ENCODE measurements around the gene TMEM259. TPM values are rescaled to one million over a fixed set of nuclear protein-coding genes. Genes with fewer than 3 reads are reported as not detected.
A peak's percentile ranks its signal among the peaks of the same experiment; 100 is the strongest.

The TMEM259 gene
- total RNA-seq, 1 experiment from 2014 or later = 171 TPM

DNA sequence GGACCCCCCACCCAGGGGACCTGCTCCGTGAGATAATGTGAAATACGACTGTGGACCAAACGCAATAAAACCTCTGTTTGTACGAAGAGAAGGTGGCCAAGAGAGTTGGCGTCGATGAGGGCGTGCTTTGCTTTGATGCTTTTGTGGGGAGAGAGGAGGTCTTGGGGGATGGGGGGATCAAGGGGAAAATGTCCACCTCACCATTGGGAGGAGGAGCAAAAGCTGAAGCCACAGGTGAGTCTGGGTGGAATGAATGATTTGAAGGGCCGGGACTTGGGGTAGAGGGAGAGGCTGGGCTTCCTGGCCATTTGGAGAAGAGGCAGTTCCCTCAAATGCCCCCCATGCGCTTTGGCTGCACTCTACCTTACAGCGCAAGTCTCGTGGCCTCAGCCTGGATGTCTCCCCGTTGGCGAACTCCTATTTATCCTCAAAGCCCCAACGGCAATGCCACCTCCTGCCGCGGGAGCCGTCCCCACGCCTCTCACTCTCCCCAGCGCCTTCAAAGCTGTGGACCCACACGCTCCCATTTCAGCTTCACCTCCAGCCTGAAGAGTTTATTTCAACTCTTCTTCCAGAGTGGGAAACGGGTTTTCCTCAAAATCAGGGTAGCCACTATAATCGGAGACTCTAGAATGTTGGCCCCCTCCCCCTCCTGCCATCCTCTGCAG is 18.2 kb upstream of the TMEM259 start:
- H2BK120ac ChIP-seq (ENCODE audit: low read depth, low read length, poor library complexity, severe bottlenecking) = no peak overlapping the region
- H3K27ac Mint-ChIP-seq = peak overlapping the region in 2 of 3 experiments; percentile 62 to 97; a peak in 5 of 7 replicates
- peaks cover 9% of the 10 kb centered on the region for H3K23me2 ChIP-seq (ENCODE audit: insufficient read length, low read depth, low read length, poor library complexity, severe bottlenecking)
- peak overlapping the region; percentile 69 for H3K4me2 ChIP-seq (ENCODE audit: insufficient read depth, insufficient read length, low read length)
- H2AK5ac ChIP-seq (ENCODE audit: insufficient read length, low read length) = no peak overlapping the region
- H3K27ac ChIP-seq (ENCODE audit: insufficient read length, low read depth, low read length) = no peak overlapping the region
- no peak overlapping the region for H3T11ph ChIP-seq (ENCODE audit: low read length)
- no peak overlapping the region for H2BK5ac ChIP-seq (ENCODE audit: insufficient read length, low read length)
- no peaks in the 10 kb centered on the region for H3K79me1 ChIP-seq (ENCODE audit: insufficient read depth, low read depth, low read length, poor library complexity, severe bottlenecking)
- H3K4ac ChIP-seq (ENCODE audit: low read depth, low read length) = no peak overlapping the region
- H3K9me3 ChIP-seq (ENCODE audit: control insufficient read depth, low read depth, low read length) = no peaks in the 10 kb centered on the region
- peak overlapping the region; percentile 82 to 93 for H3K4me3 Mint-ChIP-seq
- no peaks in the 10 kb centered on the region for H4K20me1 ChIP-seq (ENCODE audit: control insufficient read depth, insufficient read depth, insufficient read length)
- no peak overlapping the region for H4K5ac ChIP-seq (ENCODE audit: insufficient read length, low read depth, low read length)
- H2AFZ ChIP-seq (ENCODE audit: low read length) = no peak overlapping the region
- H3K79me2 ChIP-seq (ENCODE audit: insufficient read depth, low read length) = no peaks in the 10 kb centered on the region
- no peak overlapping the region for H3K56ac ChIP-seq (ENCODE audit: insufficient read length, low read depth, low read length)
- no peak overlapping the region for H4K91ac ChIP-seq (ENCODE audit: insufficient read length, low read depth, low read length)
- H3K4me1 Mint-ChIP-seq = peaks cover 13 to 25% of the 10 kb centered on the region in 2 experiments
- no CpG with 5 or more reads among the region's 22 CpGs for WGBS (ENCODE audit: extremely low coverage, insufficient read length, low lambda C conversion rate)
- H2BK15ac ChIP-seq (ENCODE audit: low read depth, low read length) = no peak overlapping the region
- H4K8ac ChIP-seq (replicated peaks; ENCODE audit: insufficient read length, low read depth, low read length) = no peak overlapping the region
- TF ChIP-seq, protein P1, sequence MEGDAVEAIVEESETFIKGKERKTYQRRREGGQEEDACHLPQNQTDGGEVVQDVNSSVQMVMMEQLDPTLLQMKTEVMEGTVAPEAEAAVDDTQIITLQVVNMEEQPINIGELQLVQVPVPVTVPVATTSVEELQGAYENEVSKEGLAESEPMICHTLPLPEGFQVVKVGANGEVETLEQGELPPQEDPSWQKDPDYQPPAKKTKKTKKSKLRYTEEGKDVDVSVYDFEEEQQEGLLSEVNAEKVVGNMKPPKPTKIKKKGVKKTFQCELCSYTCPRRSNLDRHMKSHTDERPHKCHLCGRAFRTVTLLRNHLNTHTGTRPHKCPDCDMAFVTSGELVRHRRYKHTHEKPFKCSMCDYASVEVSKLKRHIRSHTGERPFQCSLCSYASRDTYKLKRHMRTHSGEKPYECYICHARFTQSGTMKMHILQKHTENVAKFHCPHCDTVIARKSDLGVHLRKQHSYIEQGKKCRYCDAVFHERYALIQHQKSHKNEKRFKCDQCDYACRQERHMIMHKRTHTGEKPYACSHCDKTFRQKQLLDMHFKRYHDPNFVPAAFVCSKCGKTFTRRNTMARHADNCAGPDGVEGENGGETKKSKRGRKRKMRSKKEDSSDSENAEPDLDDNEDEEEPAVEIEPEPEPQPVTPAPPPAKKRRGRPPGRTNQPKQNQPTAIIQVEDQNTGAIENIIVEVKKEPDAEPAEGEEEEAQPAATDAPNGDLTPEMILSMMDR (conservative IDR thresholded peaks at IDR 0.05) = no peak
- H3K36me3 Mint-ChIP-seq (ENCODE audit: insufficient read depth in 1 of 3, low read depth in 3 of 3) = peaks cover 24 to 49% (median 38%) of the 10 kb centered on the region in 3 experiments
- H3K9me3 Mint-ChIP-seq = no peaks in the 10 kb centered on the region
- DNase-seq = peak; percentile 43
- H3K23ac ChIP-seq (ENCODE audit: insufficient read length, low read depth, low read length) = no peak overlapping the region
- no peak overlapping the region for H3K14ac ChIP-seq (ENCODE audit: insufficient read depth, low read length)
- H3K4me1 ChIP-seq (ENCODE audit: insufficient read depth, low read length) = no peaks in the 10 kb centered on the region
- no peak overlapping the region for H3K9ac ChIP-seq (ENCODE audit: extremely low read depth, insufficient read length, low read length)
- no peak overlapping the region for H2BK20ac ChIP-seq (ENCODE audit: low read depth, low read length, poor library complexity, severe bottlenecking)
- no peaks in the 10 kb centered on the region for H3K27me3 ChIP-seq (ENCODE audit: insufficient read depth, low read length)
- H3K27me3 Mint-ChIP-seq (ENCODE audit: low read depth) = peaks cover 3% of the 10 kb centered on the region; the same call in 1 of the 2 replicates
- H2BK12ac ChIP-seq (ENCODE audit: insufficient read length, low read depth, low read length) = no peak overlapping the region
- no peak overlapping the region for H3K18ac ChIP-seq (ENCODE audit: insufficient read length, low read depth, low read length)

All from H9 (cell line).